ENCODE measurements around the gene STK24.

STK24 gene

DNA sequence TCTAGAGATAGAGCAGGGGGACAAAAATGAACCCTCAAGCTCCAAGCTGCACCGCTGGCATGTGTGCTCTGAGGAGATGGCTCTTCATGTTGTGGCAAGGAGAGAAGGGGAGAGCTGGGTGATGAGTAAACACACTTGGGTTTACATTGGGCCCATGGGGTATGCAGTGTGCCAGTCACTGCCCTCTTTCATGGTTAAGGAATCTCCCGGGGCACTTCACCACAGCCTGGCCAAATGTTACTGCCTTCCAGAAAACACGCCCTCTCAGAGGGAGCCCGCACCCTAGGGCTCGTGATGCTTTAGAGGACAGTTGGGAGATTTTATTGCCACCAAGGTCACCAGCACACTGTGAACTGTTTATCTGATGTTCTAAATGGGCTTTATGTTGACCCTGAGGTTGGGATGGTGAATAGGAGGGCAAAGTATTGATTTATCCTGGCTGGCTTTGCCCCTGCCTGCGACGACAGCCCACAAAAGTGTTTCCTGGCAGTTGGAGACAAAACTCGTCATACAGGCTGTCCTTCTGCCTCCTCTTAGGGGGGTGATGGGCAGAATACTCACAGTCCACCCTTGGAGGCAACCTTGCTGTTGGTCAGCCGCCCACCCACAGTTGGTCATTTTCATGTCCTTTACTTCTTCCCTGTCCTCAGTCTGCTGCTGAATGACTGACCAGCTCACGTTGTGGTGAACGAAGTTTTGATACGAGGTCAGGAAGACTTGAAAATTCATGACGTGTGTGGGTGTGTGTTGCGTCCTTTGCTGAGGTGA lies 156.9 kb downstream of the STK24 start:
- Histone ChIP-seq H3K9ac (ENCODE audit: low read depth, low read length, poor library complexity, severe bottlenecking) (no peak overlapping the region), H3K4me1 (ENCODE audit: insufficient read depth, low read length, poor library complexity, severe bottlenecking) (no peaks in the 10 kb centered on the region), H3K4me2 (ENCODE audit: low read depth, low read length, poor library complexity, severe bottlenecking) (no peak overlapping the region), H3K9me3 (ENCODE audit: insufficient read depth, low read depth, low read length) (no peaks in the 10 kb centered on the region), H3K27me3 (ENCODE audit: insufficient read depth, low read length, poor library complexity, severe bottlenecking) (no peaks in the 10 kb centered on the region), H4K20me1 (ENCODE audit: insufficient read depth, low read length, poor library complexity, severe bottlenecking) (no peaks in the 10 kb centered on the region), H3K36me3 (ENCODE audit: insufficient read depth, low read length) (no peaks in the 10 kb centered on the region), H2AFZ (ENCODE audit: low read length) (no peak overlapping the region), H3F3A (ENCODE audit: low read depth) (no peaks in the 10 kb centered on the region), H3K9me2 (replicated peaks; ENCODE audit: low read depth, low read length) (no peaks in the 10 kb centered on the region), H3K4me3 (ENCODE audit: low read length, poor library complexity, severe bottlenecking) (no peak overlapping the region), H3K79me2 (ENCODE audit: insufficient read depth, low read length) (no peaks in the 10 kb centered on the region)
- TF ChIP-seq, protein P1, sequence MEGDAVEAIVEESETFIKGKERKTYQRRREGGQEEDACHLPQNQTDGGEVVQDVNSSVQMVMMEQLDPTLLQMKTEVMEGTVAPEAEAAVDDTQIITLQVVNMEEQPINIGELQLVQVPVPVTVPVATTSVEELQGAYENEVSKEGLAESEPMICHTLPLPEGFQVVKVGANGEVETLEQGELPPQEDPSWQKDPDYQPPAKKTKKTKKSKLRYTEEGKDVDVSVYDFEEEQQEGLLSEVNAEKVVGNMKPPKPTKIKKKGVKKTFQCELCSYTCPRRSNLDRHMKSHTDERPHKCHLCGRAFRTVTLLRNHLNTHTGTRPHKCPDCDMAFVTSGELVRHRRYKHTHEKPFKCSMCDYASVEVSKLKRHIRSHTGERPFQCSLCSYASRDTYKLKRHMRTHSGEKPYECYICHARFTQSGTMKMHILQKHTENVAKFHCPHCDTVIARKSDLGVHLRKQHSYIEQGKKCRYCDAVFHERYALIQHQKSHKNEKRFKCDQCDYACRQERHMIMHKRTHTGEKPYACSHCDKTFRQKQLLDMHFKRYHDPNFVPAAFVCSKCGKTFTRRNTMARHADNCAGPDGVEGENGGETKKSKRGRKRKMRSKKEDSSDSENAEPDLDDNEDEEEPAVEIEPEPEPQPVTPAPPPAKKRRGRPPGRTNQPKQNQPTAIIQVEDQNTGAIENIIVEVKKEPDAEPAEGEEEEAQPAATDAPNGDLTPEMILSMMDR (conservative IDR thresholded peaks at IDR 0.05; ENCODE audit: low read length), result no peak
- TF ChIP-seq EZH2phosphoT487 (IDR thresholded peaks at IDR 0.05; ENCODE audit: borderline replicate concordance), result no peak

DNA sequence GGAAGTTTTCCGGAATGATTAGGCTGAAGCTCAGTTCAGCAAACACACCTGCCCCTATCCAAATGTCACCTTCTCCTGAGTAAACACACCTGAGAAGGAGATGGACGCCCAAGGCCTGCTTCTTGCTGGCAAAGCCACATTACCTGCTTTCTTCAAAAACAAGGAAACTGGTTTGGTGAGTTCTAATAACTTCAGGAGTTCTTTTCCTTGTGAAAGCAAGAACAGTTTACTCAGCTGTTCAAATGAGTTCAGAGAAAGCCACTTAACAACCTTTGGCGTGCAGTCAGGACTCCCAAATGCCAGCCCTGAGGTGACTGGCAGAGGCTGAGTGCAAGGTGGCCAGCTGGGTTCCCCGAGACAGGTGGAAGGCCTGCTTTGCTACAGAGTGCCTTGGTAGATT lies 160.5 kb downstream of the STK24 start:
- Histone ChIP-seq H3K9ac (ENCODE audit: low read depth, low read length, poor library complexity, severe bottlenecking) (no peak overlapping the region), H4K20me1 (ENCODE audit: insufficient read depth, low read length, poor library complexity, severe bottlenecking) (no peaks in the 10 kb centered on the region), H3K9me2 (replicated peaks; ENCODE audit: low read depth, low read length) (no peaks in the 10 kb centered on the region), H3K36me3 (ENCODE audit: insufficient read depth, low read length) (no peaks in the 10 kb centered on the region), H3K27me3 (ENCODE audit: insufficient read depth, low read length, poor library complexity, severe bottlenecking) (no peaks in the 10 kb centered on the region), H3K4me2 (ENCODE audit: low read depth, low read length, poor library complexity, severe bottlenecking) (no peak overlapping the region), H3K79me2 (ENCODE audit: insufficient read depth, low read length) (no peaks in the 10 kb centered on the region), H3K4me3 (ENCODE audit: low read length, poor library complexity, severe bottlenecking) (no peak overlapping the region), H3K9me3 (ENCODE audit: insufficient read depth, low read depth, low read length) (no peaks in the 10 kb centered on the region), H3F3A (ENCODE audit: low read depth) (no peaks in the 10 kb centered on the region), H2AFZ (ENCODE audit: low read length) (no peak overlapping the region), H3K4me1 (ENCODE audit: insufficient read depth, low read length, poor library complexity, severe bottlenecking) (peaks cover 11% of the 10 kb centered on the region)
- TF ChIP-seq, protein P1 (conservative IDR thresholded peaks at IDR 0.05; ENCODE audit: low read length), result no peak
- no peak for TF ChIP-seq EZH2phosphoT487 (IDR thresholded peaks at IDR 0.05; ENCODE audit: borderline replicate concordance)

DNA sequence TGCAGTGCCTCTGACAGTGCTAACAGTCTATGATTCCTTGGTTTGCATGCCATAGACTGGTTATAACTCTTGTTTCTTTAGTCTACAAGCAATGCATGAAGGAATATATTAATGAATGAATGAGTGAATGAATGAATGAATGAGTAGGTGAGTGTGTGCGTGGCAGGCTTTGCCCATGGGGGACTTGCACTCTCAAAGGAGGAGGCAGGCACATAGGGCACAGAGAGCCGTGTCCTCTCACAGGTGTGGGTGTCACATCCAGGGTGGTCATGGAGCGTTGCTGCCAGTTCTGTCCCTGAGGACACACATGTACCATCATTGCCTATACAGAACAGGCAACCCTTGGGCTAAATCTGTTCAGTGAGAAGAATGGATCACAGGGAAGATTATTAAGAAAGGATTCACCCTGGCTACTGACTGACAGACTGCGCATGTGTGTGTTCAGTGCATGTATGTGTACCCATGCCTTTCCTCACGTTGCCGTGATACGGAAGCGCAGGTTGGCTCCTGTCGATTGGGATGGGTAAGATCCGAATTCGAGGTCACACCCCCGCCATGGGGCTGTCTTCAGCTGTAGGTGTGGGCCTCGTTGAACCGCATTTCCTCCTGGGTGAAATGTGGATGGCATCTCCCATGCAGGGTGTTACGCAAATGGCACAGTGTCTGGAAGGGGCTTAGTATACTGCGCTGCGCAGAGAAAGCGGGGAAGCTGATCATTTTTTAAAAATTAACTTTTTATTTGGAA lies 161.4 kb downstream of the STK24 start:
- no peaks in the 10 kb centered on the region for H3F3A ChIP-seq (ENCODE audit: low read depth)
- no peak for TF ChIP-seq EZH2phosphoT487 (IDR thresholded peaks at IDR 0.05; ENCODE audit: borderline replicate concordance)
- TF ChIP-seq, protein P1 (conservative IDR thresholded peaks at IDR 0.05; ENCODE audit: low read length), result no peak
- no peaks in the 10 kb centered on the region for H4K20me1 ChIP-seq (ENCODE audit: insufficient read depth, low read length, poor library complexity, severe bottlenecking)
- H3K9me2 ChIP-seq (replicated peaks; ENCODE audit: low read depth, low read length), result no peaks in the 10 kb centered on the region
- H2AFZ ChIP-seq (ENCODE audit: low read length), result no peak overlapping the region
- no peak overlapping the region for H3K4me3 ChIP-seq (ENCODE audit: low read length, poor library complexity, severe bottlenecking)
- H3K9ac ChIP-seq (ENCODE audit: low read depth, low read length, poor library complexity, severe bottlenecking), result no peak overlapping the region
- no peaks in the 10 kb centered on the region for H3K79me2 ChIP-seq (ENCODE audit: insufficient read depth, low read length)
- peaks cover 11% of the 10 kb centered on the region for H3K4me1 ChIP-seq (ENCODE audit: insufficient read depth, low read length, poor library complexity, severe bottlenecking)
- H3K9me3 ChIP-seq (ENCODE audit: insufficient read depth, low read depth, low read length), result no peaks in the 10 kb centered on the region
- no peaks in the 10 kb centered on the region for H3K36me3 ChIP-seq (ENCODE audit: insufficient read depth, low read length)
- H3K4me2 ChIP-seq (ENCODE audit: low read depth, low read length, poor library complexity, severe bottlenecking), result no peak overlapping the region
- H3K27me3 ChIP-seq (ENCODE audit: insufficient read depth, low read length, poor library complexity, severe bottlenecking), result no peaks in the 10 kb centered on the region

Measured in Loucy (cell line).